ENCODE data around the gene ACTL10.
A peak's percentile ranks its signal among the peaks of the same experiment; 100 is the strongest.

Gene ACTL10

GRCh38 chr20:33649201-33649681 is 17.5 kb upstream of the ACTL10 start:
- DNase-seq: no peak

- DNase-seq: no peak
Measured at GRCh38 chr20:33650111-33650752, 16.5 kb upstream of the ACTL10 start.

GRCh38 chr20:33650753-33651561 is 15.8 kb upstream of the ACTL10 start:
- DNase-seq: no peak

GRCh38 chr20:33651562-33652048 is 15.1 kb upstream of the ACTL10 start:
- DNase-seq: no peak

GRCh38 chr20:33653218-33653899 is 13.4 kb upstream of the ACTL10 start:
- no peak for DNase-seq

GRCh38 chr20:33653900-33654596 is 12.7 kb upstream of the ACTL10 start:
- no peak for DNase-seq

GRCh38 chr20:33654680-33655161 is 12.0 kb upstream of the ACTL10 start:
- DNase-seq: no peak

- no peak for DNase-seq
Measured at GRCh38 chr20:33655164-33655563, 11.6 kb upstream of the ACTL10 start.

- DNase-seq: no peak
Measured at GRCh38 chr20:33656010-33656782, 10.5 kb upstream of the ACTL10 start.

GRCh38 chr20:33656783-33657703 is 9.7 kb upstream of the ACTL10 start:
- no peak for DNase-seq

GRCh38 chr20:33657704-33658095 is 9.0 kb upstream of the ACTL10 start:
- DNase-seq: no peak

GRCh38 chr20:33658510-33658909 is 8.2 kb upstream of the ACTL10 start:
- no peak for DNase-seq

- DNase-seq: no peak
Measured at GRCh38 chr20:33658929-33659328, 7.8 kb upstream of the ACTL10 start.

- DNase-seq: no peak
Measured at GRCh38 chr20:33659341-33660034, 7.3 kb upstream of the ACTL10 start.

- no peak for DNase-seq
Measured at GRCh38 chr20:33660035-33660684, 6.6 kb upstream of the ACTL10 start.

- DNase-seq: no peak
Measured at GRCh38 chr20:33660685-33661058, 6.1 kb upstream of the ACTL10 start.

- no peak for DNase-seq
Measured at GRCh38 chr20:33662172-33662571, 4.6 kb upstream of the ACTL10 start, which contains the start of gene C20orf144. TSS of gene C20orf144 (plus strand) at chr20:33662327. CDS start at chr20:33662346, 19 bp downstream.

- DNase-seq: peak; percentile 54
Measured at GRCh38 chr20:33663161-33664084, 3.3 kb upstream of the ACTL10 start.

All from KG1 (cell line).